H1 (cell line): ENCODE measurements around the gene ANO2. TPM values are rescaled to one million over a fixed set of nuclear protein-coding genes. Genes with fewer than 3 reads are reported as not detected.

Experiments
- ASH2L ChIP-seq: fragments of 200-600, 300-600 bp; sonication (generic); IDR thresholded peaks from one replicate; pipeline ENCODE4 v1.7.1; 2017; ENCODE audit warnings: low read length
- CHD7 ChIP-seq: fragments of 300-600 bp; sonication (generic); IDR thresholded peaks from 2 replicates; pipeline ENCODE4 v1.7.1; 2012; ENCODE audit warnings: low read length, moderate library complexity, mild to moderate bottlenecking, inconsistent platforms; ENCODE audit not compliant: insufficient replicate concordance
- CTBP2 ChIP-seq: IDR thresholded peaks from 2 replicates; pipeline ENCODE4 v1.7.0; 2011; ENCODE audit warnings: borderline replicate concordance, mild to moderate bottlenecking, moderate library complexity, mixed read lengths, low read length; ENCODE audit not compliant: insufficient read depth, insufficient read length
- EGR1 ChIP-seq: IDR thresholded peaks from 2 replicates; pipeline ENCODE4 v1.6.1; 2011; ENCODE audit warnings: low read depth, low read length, borderline replicate concordance
- JUN ChIP-seq: IDR thresholded peaks from 2 replicates; pipeline ENCODE4 v1.6.1; 2011; ENCODE audit warnings: low read depth, mild to moderate bottlenecking, improper control_type of control experiment, low read length
- KDM5A ChIP-seq: fragments of 200-600 bp; IDR thresholded peaks from 2 replicates; pipeline ENCODE4 v1.7.1; 2012; ENCODE audit warnings: mild to moderate bottlenecking, low read length, inconsistent platforms, mixed read lengths
- RFX5 ChIP-seq: IDR thresholded peaks from 2 replicates; pipeline ENCODE4 v1.6.1; 2011; ENCODE audit warnings: low read depth, low read length, improper control_type of control experiment, borderline replicate concordance
- polyA plus RNA-seq, 7 experiments: library from polyadenylated mRNA; depleted of rRNA in 3 of 7; stranded (reverse) in 5 of 7; unstranded in 2 of 7; fragments of >200 nt in 5 of 7; fragments of 200-250 nt in 2 of 7; gene quantifications; 1 replicate in 5 of 7; 2 replicates in 1 of 7; 4 replicates in 1 of 7; pipeline versions ENCODE4 v1.2.1 to v1.2.3, GENCODE V29; 2011 to 2013; ENCODE audit warnings: missing spikeins in 2 of 7, mixed read lengths in 2 of 7
- total RNA-seq: library from RNA; stranded (reverse); fragmentation: NEBNext Ultra II Directional; extraction: Animal tissue kit (Norgen Biotek cat#: 25700); gene quantifications from 2 replicates; pipeline ENCODE4 v1.2.1, GENCODE V29; 2021

ANO2 gene
- total and polyA plus RNA-seq, 2 of the 8 experiments (the other 6 are each of a cell fraction or from before 2014, with no cell fraction given): 1.9 to 5.5 TPM

- no peak for TF ChIP-seq RFX5
- TF ChIP-seq JUN: no peak
- TF ChIP-seq CTBP2: no peak
- no peak for TF ChIP-seq CHD7
- no peak for TF ChIP-seq KDM5A
- no peak for TF ChIP-seq EGR1
- TF ChIP-seq ASH2L: no peak
Measured at GRCh38 chr12:5746036-5746908, 198.8 kb downstream of the ANO2 start (continued).
